ENCODE data around the gene SLC2A1.

Gene SLC2A1

DNA sequence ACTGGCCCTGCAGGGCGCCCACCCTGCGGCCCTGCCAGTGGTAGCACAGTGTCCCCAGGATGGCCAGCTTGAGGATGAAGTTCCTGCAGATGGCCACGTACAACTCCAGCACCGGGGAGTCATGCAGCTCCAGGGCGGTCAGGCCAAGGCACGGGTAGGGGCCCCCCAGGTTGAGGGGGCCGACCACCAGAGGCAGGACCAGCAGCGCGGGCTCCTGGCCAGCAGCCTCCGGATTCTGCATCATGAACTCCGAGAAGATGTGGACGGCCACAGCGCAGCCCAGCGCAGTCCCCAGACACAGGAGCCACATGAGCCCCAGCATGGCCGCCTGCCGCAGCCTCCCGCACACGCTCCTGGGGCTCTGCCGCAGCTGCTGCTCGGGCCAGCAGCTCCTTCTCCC is 71.3 kb downstream of the SLC2A1 start:
- no peak overlapping the region for H3K4me3 ChIP-seq (ENCODE audit: low read length)
- no peak for DNase-seq (ENCODE audit: low read depth)
- TF ChIP-seq, protein P1, sequence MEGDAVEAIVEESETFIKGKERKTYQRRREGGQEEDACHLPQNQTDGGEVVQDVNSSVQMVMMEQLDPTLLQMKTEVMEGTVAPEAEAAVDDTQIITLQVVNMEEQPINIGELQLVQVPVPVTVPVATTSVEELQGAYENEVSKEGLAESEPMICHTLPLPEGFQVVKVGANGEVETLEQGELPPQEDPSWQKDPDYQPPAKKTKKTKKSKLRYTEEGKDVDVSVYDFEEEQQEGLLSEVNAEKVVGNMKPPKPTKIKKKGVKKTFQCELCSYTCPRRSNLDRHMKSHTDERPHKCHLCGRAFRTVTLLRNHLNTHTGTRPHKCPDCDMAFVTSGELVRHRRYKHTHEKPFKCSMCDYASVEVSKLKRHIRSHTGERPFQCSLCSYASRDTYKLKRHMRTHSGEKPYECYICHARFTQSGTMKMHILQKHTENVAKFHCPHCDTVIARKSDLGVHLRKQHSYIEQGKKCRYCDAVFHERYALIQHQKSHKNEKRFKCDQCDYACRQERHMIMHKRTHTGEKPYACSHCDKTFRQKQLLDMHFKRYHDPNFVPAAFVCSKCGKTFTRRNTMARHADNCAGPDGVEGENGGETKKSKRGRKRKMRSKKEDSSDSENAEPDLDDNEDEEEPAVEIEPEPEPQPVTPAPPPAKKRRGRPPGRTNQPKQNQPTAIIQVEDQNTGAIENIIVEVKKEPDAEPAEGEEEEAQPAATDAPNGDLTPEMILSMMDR (conservative IDR thresholded peaks at IDR 0.05; ENCODE audit: low read depth, low read length) = no peak

DNA sequence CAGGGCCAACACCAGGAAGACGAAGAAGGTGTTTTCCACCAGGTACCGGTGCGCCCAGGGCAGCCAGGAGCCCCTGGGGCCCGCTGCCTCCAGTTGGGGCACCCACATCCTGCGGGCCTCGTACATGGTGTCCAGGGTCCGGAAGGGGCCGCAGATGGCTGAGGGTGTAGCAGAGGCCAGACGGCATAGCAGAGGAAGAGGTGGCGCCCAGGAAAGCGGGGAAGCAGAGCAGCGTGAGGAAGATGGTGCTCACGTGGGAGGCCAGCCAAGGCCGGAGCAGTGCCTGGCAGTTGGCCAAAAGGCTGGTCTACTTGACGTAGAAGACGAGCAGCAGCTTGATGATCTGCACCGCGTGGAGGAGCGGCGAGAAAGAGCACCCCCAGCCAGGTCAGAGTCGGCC is 71.9 kb downstream of the SLC2A1 start:
- TF ChIP-seq, protein P1 (conservative IDR thresholded peaks at IDR 0.05; ENCODE audit: low read depth, low read length) = no peak
- no peak for DNase-seq (ENCODE audit: low read depth)
- no peak overlapping the region for H3K4me3 ChIP-seq (ENCODE audit: low read length)

DNA sequence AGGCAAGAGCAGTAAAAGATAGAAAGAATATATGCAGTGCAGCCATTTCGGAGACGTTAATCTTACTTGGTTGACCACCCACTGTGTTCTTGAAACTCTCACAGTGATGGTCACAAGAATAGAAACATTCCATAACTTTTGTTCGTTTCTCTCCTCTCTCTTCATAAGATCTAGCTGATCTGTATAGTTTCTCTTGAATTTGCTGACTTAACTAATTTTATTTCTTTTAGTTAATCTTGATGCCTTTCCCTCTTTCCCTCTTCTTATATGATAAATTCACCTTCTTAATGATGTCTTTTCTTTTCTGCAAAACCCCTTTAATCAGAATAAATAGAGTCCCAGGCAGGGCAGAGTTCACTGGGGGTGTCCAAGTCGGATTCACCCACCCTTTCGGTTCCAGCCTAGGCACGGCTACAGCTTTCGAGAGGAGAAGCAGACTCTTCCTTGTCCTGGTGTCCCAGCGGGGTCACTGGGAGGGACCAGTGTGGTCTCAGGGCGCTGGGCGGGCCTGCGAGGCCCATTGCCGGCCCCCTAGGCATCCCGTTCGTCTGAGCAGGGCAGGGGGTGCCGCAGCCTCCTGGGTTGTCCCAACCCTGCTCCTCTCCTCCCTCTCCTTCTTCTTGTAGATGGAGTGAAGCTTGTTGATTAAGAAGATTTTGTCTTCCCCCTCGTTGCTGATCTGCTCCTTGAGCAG is 72.5 kb downstream of the SLC2A1 start:
- no peak overlapping the region for H3K4me3 ChIP-seq (ENCODE audit: low read length)
- TF ChIP-seq, protein P1 (conservative IDR thresholded peaks at IDR 0.05; ENCODE audit: low read depth, low read length) = no peak
- DNase-seq (ENCODE audit: low read depth) = no peak

DNA sequence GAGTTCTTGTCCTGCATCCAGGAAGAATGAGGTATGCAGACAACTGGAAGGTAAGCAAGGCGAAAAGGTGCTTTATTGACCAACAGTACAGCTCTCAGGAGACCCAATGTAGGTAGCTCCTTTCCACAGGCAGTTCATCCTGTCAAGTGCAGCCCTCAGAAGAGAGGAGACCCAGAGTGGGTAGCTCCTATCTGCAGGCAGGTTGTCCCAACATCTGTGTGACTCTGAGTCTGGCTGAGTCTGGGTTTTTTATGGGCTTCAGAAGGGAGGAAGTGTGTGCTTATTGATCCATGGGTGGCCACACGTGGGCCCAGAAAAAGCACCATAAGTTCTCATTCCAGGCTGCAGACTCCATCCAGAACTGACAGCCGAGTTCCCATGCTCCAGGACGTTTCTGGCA is 78.3 kb downstream of the SLC2A1 start:
- TF ChIP-seq, protein P1 (conservative IDR thresholded peaks at IDR 0.05; ENCODE audit: low read depth, low read length) = no peak
- no peak for DNase-seq (ENCODE audit: low read depth)
- no peak overlapping the region for H3K4me3 ChIP-seq (ENCODE audit: low read length)

DNA sequence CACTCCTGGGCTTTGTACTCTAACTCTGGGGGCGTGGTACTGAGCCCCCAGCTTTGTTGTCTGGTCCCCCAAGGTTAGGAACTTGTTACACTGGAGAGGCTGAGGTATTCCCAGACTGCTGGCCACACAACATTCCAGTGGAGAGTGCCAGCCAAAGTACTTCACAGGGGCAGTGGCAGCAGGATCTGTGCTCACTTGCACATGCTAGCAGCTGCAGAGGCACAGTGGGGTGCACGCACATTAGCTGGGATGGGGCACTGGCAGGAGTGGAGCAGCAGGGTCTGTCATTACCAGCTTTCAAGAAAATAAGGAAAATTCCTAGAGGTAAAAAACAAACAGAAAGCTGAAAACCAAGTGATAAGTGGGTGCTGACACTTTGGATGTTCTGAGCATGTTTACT is 81.3 kb downstream of the SLC2A1 start:
- no peak for DNase-seq (ENCODE audit: low read depth)
- no peak overlapping the region for H3K4me3 ChIP-seq (ENCODE audit: low read length)
- TF ChIP-seq, protein P1 (conservative IDR thresholded peaks at IDR 0.05; ENCODE audit: low read depth, low read length) = no peak

DNA sequence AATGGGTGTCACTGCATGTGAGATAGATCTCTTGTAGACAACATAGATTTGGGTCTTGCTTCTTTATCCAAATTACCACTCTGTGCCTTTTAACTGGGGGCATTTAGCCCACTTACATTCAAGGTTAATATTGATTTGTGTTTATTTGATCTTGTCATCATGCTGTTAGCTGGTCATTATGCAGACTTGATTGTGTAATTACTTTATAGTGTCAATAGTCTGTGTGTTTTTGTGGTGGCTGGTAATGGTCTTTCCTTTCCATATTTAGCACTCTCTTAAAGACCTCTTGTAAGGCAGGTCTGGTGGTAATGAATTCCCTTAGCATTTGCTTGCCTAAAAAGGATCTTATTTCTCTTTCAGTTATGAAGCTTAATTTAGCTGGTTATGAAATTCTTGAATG is 82.7 kb downstream of the SLC2A1 start:
- no peak for DNase-seq (ENCODE audit: low read depth)
- TF ChIP-seq, protein P1 (conservative IDR thresholded peaks at IDR 0.05; ENCODE audit: low read depth, low read length) = no peak
- H3K4me3 ChIP-seq (ENCODE audit: low read length) = no peak overlapping the region
